Lower lobe of right lung (tissue), 2 donors: ENCODE data around the gene FBXO45. TPM values are rescaled to one million over a fixed set of nuclear protein-coding genes. Genes with fewer than 3 reads are reported as not detected.
A peak's percentile ranks its signal among the peaks of the same experiment; 100 is the strongest.
"Not testable (repeated sequence)": the region's sequence is repeated elsewhere in the genome, so short reads cannot be mapped to it uniquely, and the experiment has no call there.

Experiments
- ATAC-seq, 2 donors: fragments of 200-7000 bp; cut with Tn5 transposase; one replicate each; pipeline ENCODE4 v1.9.1; 2020 to 2022; ENCODE audit warnings: mild to moderate bottlenecking in 2 of 2, moderate library complexity in 2 of 2
- DNase-seq: peaks from one replicate; pipeline ENCODE4 v3.0.0-alpha.2; 2020
- H3K27ac ChIP-seq: fragments of 200-600 bp; one replicate; pipeline ENCODE4 v1.8.0; 2022
- H3K27me3 ChIP-seq: fragments of 200-600 bp; one replicate; pipeline ENCODE4 v1.8.0; 2022; ENCODE audit warnings: low read depth
- H3K36me3 ChIP-seq: fragments of 200-600 bp; one replicate; pipeline ENCODE4 v1.8.0; 2022; ENCODE audit warnings: mild to moderate bottlenecking
- H3K4me1 ChIP-seq: fragments of 200-600 bp; one replicate; pipeline ENCODE4 v1.8.0; 2022
- H3K4me3 ChIP-seq: fragments of 200-600 bp; one replicate; pipeline ENCODE4 v1.8.0; 2022; ENCODE audit warnings: mild to moderate bottlenecking
- H3K9me3 ChIP-seq: fragments of 200-600 bp; one replicate; pipeline ENCODE4 v1.8.0; 2022
- intact Hi-C: fragments of 100-400 bp; cut with DNase I; formaldehyde crosslinking; loops from one replicate; pipeline ENCODE4 v1.11.0; 2022
- total RNA-seq: library from RNA; stranded (reverse); fragmentation: NEBNext Ultra II Directional; extraction: Animal tissue kit (Norgen Biotek cat#: 25700); gene quantifications from one replicate; pipeline ENCODE4 v1.2.1, GENCODE V29; 2021
- TF ChIP-seq, protein P1 (sequence below): fragments of 200-600 bp; IDR thresholded peaks from one replicate; pipeline ENCODE4 v1.8.0; 2022; ENCODE audit warnings: antibody characterized with exemption, mild to moderate bottlenecking
- donor health status: DM: no; HTN: yes; CAD: no; lungs with severe emphysema.

Gene FBXO45
- total RNA-seq, 1 donor from 2014 or later: 7.3 TPM

- peak overlapping the region; percentile 15 for H3K4me3 ChIP-seq
- no peaks in the 10 kb centered on the region for H3K27me3 ChIP-seq
- TF ChIP-seq, protein P1, sequence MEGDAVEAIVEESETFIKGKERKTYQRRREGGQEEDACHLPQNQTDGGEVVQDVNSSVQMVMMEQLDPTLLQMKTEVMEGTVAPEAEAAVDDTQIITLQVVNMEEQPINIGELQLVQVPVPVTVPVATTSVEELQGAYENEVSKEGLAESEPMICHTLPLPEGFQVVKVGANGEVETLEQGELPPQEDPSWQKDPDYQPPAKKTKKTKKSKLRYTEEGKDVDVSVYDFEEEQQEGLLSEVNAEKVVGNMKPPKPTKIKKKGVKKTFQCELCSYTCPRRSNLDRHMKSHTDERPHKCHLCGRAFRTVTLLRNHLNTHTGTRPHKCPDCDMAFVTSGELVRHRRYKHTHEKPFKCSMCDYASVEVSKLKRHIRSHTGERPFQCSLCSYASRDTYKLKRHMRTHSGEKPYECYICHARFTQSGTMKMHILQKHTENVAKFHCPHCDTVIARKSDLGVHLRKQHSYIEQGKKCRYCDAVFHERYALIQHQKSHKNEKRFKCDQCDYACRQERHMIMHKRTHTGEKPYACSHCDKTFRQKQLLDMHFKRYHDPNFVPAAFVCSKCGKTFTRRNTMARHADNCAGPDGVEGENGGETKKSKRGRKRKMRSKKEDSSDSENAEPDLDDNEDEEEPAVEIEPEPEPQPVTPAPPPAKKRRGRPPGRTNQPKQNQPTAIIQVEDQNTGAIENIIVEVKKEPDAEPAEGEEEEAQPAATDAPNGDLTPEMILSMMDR: no peak
- no peaks in the 10 kb centered on the region for H3K9me3 ChIP-seq
- peaks cover 28% of the 10 kb centered on the region for H3K4me1 ChIP-seq
- DNase-seq: no peak
- ATAC-seq: peak in 1 of 2 donors; percentile 9
- intact Hi-C loops: no loop called here
- peak overlapping the region; percentile 76 for H3K27ac ChIP-seq
- no peaks in the 10 kb centered on the region for H3K36me3 ChIP-seq
Observed at GRCh38 chr3:196611761-196612483, 43.5 kb downstream of the FBXO45 start.

- intact Hi-C loops, H3K27ac ChIP-seq, H3K4me3 ChIP-seq, DNase-seq, H3K27me3 ChIP-seq, H3K9me3 ChIP-seq, ATAC-seq, H3K36me3 ChIP-seq: not testable (repeated sequence)
- peaks cover 41% of the 10 kb centered on the region for H3K4me1 ChIP-seq
Observed at GRCh38 chr3:196615234-196615633, 46.8 kb downstream of the FBXO45 start.

GRCh38 chr3:196617256-196617655 is 48.8 kb downstream of the FBXO45 start:
- no peaks in the 10 kb centered on the region for H3K27me3 ChIP-seq
- TF ChIP-seq, protein P1: no peak
- H3K36me3 ChIP-seq: no peaks in the 10 kb centered on the region
- no peak overlapping the region for H3K27ac ChIP-seq
- DNase-seq (no peak), ATAC-seq (no peak)
- H3K9me3 ChIP-seq: no peaks in the 10 kb centered on the region
- no peak overlapping the region for H3K4me3 ChIP-seq
- intact Hi-C loops: no loop called here
- H3K4me1 ChIP-seq: peaks cover 40% of the 10 kb centered on the region

GRCh38 chr3:196619223-196619622 is 50.8 kb downstream of the FBXO45 start:
- ATAC-seq: no peak
- Histone ChIP-seq H3K27ac (peak overlapping the region; percentile 74), H3K36me3 (no peaks in the 10 kb centered on the region), H3K4me3 (no peak overlapping the region), H3K27me3 (no peaks in the 10 kb centered on the region), H3K9me3 (no peaks in the 10 kb centered on the region), H3K4me1 (peaks cover 51% of the 10 kb centered on the region)
- DNase-seq: no peak
- TF ChIP-seq, protein P1: no peak
- intact Hi-C loops: no loop called here

DNA sequence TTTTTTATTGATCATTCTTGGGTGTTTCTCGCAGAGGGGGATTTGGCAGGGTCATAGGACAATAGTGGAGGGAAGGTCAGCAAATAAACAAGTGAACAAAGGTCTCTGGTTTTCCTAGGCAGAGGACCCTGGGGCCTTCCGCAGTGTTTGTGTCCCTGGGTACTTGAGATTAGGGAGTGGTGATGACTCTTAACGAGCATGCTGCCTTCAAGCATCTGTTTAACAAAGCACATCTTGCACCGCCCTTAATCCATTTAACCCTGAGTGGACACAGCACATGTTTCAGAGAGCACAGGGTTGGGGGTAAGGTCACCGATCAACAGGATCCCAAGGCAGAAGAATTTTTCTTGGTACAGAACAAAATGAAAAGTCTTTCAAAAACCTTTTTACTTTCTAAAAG is 51.2 kb downstream of the FBXO45 start:
- DNase-seq, H3K4me3 ChIP-seq, H3K27me3 ChIP-seq, intact Hi-C loops, H3K9me3 ChIP-seq, ATAC-seq, H3K36me3 ChIP-seq: not testable (repeated sequence)
- Histone ChIP-seq H3K4me1 (peaks cover 51% of the 10 kb centered on the region), H3K27ac (peak overlapping the region; percentile 74)

DNA sequence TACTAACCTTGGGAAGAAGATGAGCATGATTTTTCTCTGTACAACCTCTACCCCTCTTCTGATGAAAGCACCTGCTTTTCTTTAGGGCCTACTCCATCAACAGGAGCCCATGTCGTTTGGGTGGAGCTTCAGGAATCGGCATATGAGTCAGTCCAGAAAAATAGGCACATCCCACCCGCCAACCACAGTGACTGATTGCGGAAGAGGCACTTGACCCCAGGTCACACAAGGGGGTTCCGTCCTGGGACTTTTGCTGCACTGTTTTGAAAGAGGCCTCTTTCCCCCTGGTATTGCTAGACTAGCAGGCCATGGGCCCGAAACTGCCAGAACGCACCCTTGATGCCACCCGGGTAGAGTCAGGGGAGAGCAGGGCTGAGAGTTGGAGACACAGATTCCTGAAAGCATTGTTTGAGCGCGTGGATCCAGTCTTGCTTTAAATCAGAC is 51.7 kb downstream of the FBXO45 start:
- TF ChIP-seq, protein P1: no peak
- Histone ChIP-seq H3K9me3 (no peaks in the 10 kb centered on the region), H3K4me1 (peaks cover 51% of the 10 kb centered on the region), H3K36me3 (no peaks in the 10 kb centered on the region), H3K4me3 (no peak overlapping the region), H3K27me3 (no peaks in the 10 kb centered on the region), H3K27ac (peak overlapping the region; percentile 74)
- intact Hi-C loops: no loop called here
- DNase-seq (peak; percentile 70), ATAC-seq (peak; percentile 52 to 70)
